SK-N-MC (cell line): ENCODE data around the gene EXOC1L.

Experiments
- EZH2 ChIP-seq: fragments of 200-600 bp; sonication (generic); IDR thresholded peaks from one replicate; pipeline ENCODE4 v1.6.1; 2017; ENCODE audit warnings: antibody characterized with exemption
- POLR2AphosphoS5 ChIP-seq: IDR thresholded peaks from 2 replicates; pipeline ENCODE4 v1.6.1; 2012; ENCODE audit warnings: mild to moderate bottlenecking, low read depth, low read length, borderline replicate concordance

- TF ChIP-seq POLR2AphosphoS5 (no peak), EZH2 (no peak)
These were observed 32.3 kb downstream of the EXOC1L start for GRCh38 chr4:55851885-55852284.
